Effector CD8-positive, alpha-beta T cell (primary cell): Measurements from ENCODE around the gene SMARCC1.

Source experiments
- DNase-seq: peaks from one replicate; lab custom pipeline; 2025; lab: John Stamatoyannopoulos, UW

Gene SMARCC1

DNA sequence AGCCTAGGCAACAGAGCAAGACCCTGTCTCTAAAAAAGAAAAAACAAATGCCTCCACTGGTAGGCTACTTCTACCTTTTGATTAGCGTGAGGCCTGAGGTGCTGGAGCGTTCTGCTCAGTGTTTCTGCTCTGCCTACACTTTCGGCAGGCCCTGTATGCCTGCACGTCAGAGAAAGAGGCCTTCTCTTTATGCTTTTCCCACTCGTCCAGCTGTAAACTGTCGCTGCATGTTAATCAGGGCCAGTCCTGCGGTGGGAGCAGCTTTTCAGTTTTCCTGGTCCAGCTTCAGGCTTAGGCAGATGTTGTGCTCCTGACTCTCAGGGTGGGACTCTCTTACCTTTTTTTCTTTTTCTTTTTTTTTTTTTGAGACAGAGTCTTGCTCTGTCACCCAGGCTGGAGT is 228.3 kb downstream of the SMARCC1 start:
- no peak for DNase-seq

DNA sequence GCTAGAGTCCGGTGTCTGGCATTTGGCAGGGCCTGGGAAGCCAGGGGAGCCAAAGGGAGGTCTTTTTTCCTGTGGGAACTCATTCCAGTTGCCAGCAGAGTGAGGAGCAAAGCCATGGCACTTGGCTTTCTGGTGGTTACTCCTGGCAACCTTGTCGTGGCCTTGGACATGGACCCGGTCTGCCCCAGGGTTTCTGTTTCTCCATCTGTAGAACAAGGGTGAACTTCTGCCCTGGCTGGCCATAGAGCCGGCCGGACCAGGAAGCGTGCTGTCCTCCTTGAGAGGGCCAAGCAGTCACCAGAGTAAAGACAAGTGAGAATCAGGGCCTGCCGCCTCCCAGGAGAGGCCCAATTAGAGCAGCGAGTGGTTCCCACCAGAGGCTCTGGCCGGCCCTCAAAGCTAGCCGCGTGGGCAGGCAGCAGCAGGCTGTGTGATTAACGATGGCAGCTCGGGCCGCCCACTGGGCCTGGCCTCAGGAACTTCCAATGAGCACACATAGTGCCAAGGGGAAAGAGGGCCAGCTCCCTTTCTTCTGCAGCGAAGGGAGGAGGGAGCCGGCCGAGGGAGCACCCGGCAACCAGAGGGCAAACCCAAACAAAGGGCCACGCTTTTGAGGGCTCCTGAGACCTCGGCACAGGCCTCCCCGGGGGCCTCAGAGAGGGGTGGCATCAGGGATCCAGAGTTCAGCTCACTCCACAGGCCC is 239.1 kb downstream of the SMARCC1 start:
- DNase-seq = no peak

DNA sequence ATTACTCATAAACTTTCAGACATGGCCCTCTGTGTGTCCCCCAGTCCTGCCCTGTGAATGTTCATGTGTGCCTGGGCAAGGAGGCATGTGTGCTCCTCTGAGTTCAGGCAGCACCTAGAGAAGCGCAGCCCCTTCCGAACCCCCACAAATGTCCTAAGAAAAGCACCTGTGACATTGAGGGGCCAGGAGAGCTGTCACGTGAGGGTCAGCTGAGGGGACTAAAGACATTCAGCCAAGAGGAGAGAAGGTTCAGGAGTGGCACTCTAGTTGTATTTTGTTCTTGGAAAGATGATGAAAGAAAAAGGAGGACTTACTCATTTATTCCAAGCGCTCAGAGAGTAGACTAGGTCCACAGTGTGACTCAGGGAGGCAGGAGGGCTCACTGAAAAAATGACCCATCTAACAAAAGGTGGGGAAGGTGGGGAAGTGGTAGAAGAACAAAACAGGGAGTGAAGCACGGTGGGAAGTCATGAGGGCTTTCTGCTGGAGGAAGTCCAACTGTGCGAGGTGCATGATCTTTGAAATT is 240.0 kb downstream of the SMARCC1 start:
- DNase-seq = no peak

DNA sequence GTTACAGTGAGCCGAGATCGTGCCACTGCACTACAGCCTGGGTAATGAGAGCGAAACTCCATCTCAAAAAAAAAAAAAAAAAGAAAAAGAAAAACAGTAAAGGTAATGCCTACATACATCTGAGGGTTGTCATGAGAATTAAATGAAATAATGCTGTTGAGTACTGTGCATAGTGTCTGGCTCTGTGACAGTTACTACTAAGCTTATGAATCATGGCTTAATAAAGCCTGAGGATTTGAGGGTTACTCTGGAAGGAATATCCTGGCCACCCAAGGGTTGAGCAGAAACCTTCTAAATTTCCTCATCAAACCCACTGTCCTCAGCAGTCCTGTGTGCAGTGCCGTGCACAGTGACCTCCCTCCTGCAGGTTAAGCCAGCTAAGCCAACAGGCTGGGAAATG is 241.4 kb downstream of the SMARCC1 start:
- no peak for DNase-seq

DNA sequence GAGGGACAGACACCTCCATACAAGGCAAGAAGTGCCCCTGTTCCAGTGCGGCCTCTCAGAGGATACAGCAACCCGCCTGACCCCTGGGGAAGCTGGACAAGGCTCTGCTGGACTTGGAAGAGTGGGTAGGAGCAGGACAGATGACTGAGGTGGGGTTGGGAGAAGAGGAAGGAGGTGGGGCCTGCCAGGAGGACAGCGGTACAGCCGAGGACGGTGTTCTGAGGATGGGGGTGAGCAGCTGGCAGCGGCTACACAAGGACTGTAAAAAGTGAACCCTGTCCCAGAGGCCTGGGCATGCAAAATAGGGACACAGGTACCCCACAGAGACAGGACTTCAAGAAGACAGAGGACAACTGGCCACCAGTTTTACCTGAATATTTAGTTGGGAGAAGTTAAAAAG is 244.7 kb downstream of the SMARCC1 start:
- DNase-seq = no peak

DNA sequence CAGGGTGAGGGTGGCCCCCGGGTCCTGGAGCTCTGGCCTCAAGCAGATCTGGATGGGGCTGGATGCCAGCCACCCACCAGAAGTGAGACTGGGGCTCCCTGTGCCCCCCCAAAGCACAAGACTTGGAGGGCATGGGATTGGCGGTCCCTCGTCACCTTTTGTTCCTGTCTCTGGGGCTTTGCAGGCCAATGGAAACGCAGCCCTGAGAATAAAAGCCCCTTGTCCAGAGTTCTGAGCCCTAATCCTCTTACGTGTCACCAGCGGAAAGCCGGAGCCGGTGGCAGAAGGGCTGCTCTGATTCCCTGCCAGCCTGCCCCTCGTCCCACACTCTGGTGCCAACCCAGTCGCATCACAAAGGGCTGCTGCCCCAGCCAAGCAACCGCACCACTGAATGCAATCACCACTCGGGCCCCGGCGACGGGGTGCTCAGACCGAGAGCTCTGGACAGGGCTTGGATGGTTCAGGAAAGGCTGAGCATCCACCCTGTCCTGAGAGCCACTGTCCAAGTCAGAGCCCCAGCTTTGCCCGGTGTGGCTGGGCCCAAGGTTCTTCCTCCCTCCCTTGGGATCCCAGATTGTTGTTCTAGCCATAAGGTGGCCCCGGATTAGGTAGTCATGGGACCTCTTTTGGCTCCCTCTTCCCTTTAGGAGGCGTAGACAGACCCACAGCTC is 245.3 kb downstream of the SMARCC1 start:
- DNase-seq = no peak
